ENCODE data around the gene MYH11. TPM values are rescaled to one million over a fixed set of nuclear protein-coding genes. Genes with fewer than 3 reads are reported as not detected.
A peak's percentile ranks its signal among the peaks of the same experiment; 100 is the strongest.

MYH11 gene
- total and polyA plus RNA-seq, 2 donors (not counting 1 experiment from before 2014, with no cell fraction given): 1.3 to 14.5 TPM

GRCh38 chr16:15766918-15767317 lies 89.9 kb downstream of the MYH11 start:
- Histone ChIP-seq H3K27me3 (ENCODE audit: control insufficient read depth, insufficient read depth, low read length) (no peaks in the 10 kb centered on the region), H2AFZ (ENCODE audit: low read length) (no peak overlapping the region), H3K4me2 (ENCODE audit: extremely low read depth, insufficient read depth, low read length) (no peak overlapping the region), H3K4me3 (replicated peaks in 1 of 4; ENCODE audit: control extremely low read depth in 1 of 4, insufficient read depth in 1 of 4, low read depth in 3 of 4, low read length in 4 of 4) (no peak overlapping the region), H3K9ac (ENCODE audit: insufficient read depth, low read length) (no peak overlapping the region), H3K36me3 (ENCODE audit: control insufficient read depth, insufficient read depth, low read length) (no peaks in the 10 kb centered on the region), H3K79me2 (ENCODE audit: control insufficient read depth, insufficient read depth, low read length) (no peaks in the 10 kb centered on the region), H3K9me3 (ENCODE audit: control insufficient read depth, insufficient read depth, low read depth, low read length) (no peaks in the 10 kb centered on the region), H3K27ac (ENCODE audit: insufficient read depth, low read length) (no peak overlapping the region), H3K4me1 (ENCODE audit: control insufficient read depth, extremely low read depth, insufficient read depth, low read length) (no peaks in the 10 kb centered on the region), H4K20me1 (ENCODE audit: control insufficient read depth, extremely low read depth, insufficient read depth, low read length) (no peaks in the 10 kb centered on the region)
- TF ChIP-seq EZH2 (IDR thresholded peaks at IDR 0.05; ENCODE audit: low read length, missing control alignments) (no peak), CTCF (conservative IDR thresholded peaks at IDR 0.05 in 1 of 2, IDR thresholded peaks at IDR 0.05 in 1 of 2; ENCODE audit: low read depth in 1 of 2, low read length in 2 of 2) (no peak)
- no peak for DNase-seq (ENCODE audit: low read depth in 2 of 2)

- Histone ChIP-seq H3K4me1 (ENCODE audit: control insufficient read depth, extremely low read depth, insufficient read depth, low read length) (no peaks in the 10 kb centered on the region), H4K20me1 (ENCODE audit: control insufficient read depth, extremely low read depth, insufficient read depth, low read length) (no peaks in the 10 kb centered on the region), H3K27ac (ENCODE audit: insufficient read depth, low read length) (no peak overlapping the region), H3K4me2 (ENCODE audit: extremely low read depth, insufficient read depth, low read length) (no peak overlapping the region), H3K4me3 (replicated peaks in 1 of 4; ENCODE audit: control extremely low read depth in 1 of 4, insufficient read depth in 1 of 4, low read depth in 3 of 4, low read length in 4 of 4) (no peak overlapping the region), H2AFZ (ENCODE audit: low read length) (no peak overlapping the region), H3K9ac (ENCODE audit: insufficient read depth, low read length) (no peak overlapping the region), H3K79me2 (ENCODE audit: control insufficient read depth, insufficient read depth, low read length) (no peaks in the 10 kb centered on the region), H3K27me3 (ENCODE audit: control insufficient read depth, insufficient read depth, low read length) (no peaks in the 10 kb centered on the region), H3K9me3 (ENCODE audit: control insufficient read depth, insufficient read depth, low read depth, low read length) (no peaks in the 10 kb centered on the region), H3K36me3 (ENCODE audit: control insufficient read depth, insufficient read depth, low read length) (no peaks in the 10 kb centered on the region)
- TF ChIP-seq EZH2 (IDR thresholded peaks at IDR 0.05; ENCODE audit: low read length, missing control alignments) (no peak), CTCF (conservative IDR thresholded peaks at IDR 0.05 in 1 of 2, IDR thresholded peaks at IDR 0.05 in 1 of 2; ENCODE audit: low read depth in 1 of 2, low read length in 2 of 2) (peak; percentile 77 to 78)
- DNase-seq (ENCODE audit: low read depth in 2 of 2): peak in 1 of 2 donors; percentile 42
Measured at GRCh38 chr16:15765880-15766279, 90.9 kb downstream of the MYH11 start.

- Histone ChIP-seq H3K27ac (ENCODE audit: insufficient read depth, low read length) (no peak overlapping the region), H3K4me3 (replicated peaks in 1 of 4; ENCODE audit: control extremely low read depth in 1 of 4, insufficient read depth in 1 of 4, low read depth in 3 of 4, low read length in 4 of 4) (no peak overlapping the region), H4K20me1 (ENCODE audit: control insufficient read depth, extremely low read depth, insufficient read depth, low read length) (no peaks in the 10 kb centered on the region), H3K27me3 (ENCODE audit: control insufficient read depth, insufficient read depth, low read length) (no peaks in the 10 kb centered on the region), H3K9me3 (ENCODE audit: control insufficient read depth, insufficient read depth, low read depth, low read length) (no peaks in the 10 kb centered on the region), H3K4me1 (ENCODE audit: control insufficient read depth, extremely low read depth, insufficient read depth, low read length) (no peaks in the 10 kb centered on the region), H2AFZ (ENCODE audit: low read length) (no peak overlapping the region), H3K79me2 (ENCODE audit: control insufficient read depth, insufficient read depth, low read length) (no peaks in the 10 kb centered on the region), H3K4me2 (ENCODE audit: extremely low read depth, insufficient read depth, low read length) (no peak overlapping the region), H3K9ac (ENCODE audit: insufficient read depth, low read length) (no peak overlapping the region), H3K36me3 (ENCODE audit: control insufficient read depth, insufficient read depth, low read length) (no peaks in the 10 kb centered on the region)
- DNase-seq (ENCODE audit: low read depth in 2 of 2): no peak
- no peak for TF ChIP-seq EZH2 (IDR thresholded peaks at IDR 0.05; ENCODE audit: low read length, missing control alignments)
Measured at GRCh38 chr16:15765116-15765515, 91.7 kb downstream of the MYH11 start.

Data from fibroblast of lung (primary cell).